ENCODE results near the gene OLFML2B.
"Not testable (repeated sequence)": the region's sequence is repeated elsewhere in the genome, so short reads cannot be mapped to it uniquely, and the experiment has no call there.

Gene OLFML2B

DNA sequence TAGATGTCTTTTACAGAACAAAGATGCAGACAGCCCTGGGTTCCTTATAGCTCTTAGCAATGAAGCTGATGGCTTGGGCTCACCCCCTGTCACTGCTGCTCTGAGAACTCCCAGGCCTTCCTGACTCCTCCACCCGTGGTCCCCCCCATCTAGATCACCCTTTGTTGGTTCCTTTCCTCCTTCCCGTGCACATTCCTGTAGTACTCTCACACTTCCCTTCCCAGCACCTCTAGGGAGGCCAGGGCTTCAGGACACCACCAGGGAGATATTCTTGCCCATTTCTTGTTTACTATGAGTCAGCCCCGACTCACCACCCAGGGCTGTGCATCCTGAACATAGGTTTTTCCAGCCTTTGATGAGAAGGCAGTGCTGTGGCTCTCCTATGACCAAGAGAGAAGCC, 31.4 kb upstream of the OLFML2B start:
- H3K4me1 ChIP-seq (ENCODE audit: control insufficient read depth, low read length) = no peaks in the 10 kb centered on the region
- TF ChIP-seq EZH2phosphoT487 (IDR thresholded peaks at IDR 0.05; ENCODE audit: borderline replicate concordance, low read length) (no peak), CTCF (IDR thresholded peaks at IDR 0.05; ENCODE audit: low read depth, low read length, poor library complexity, severe bottlenecking) (no peak)
- no peaks in the 10 kb centered on the region for H4K20me1 ChIP-seq (ENCODE audit: control insufficient read depth, insufficient read depth, low read depth, low read length)
- H3K4me2 ChIP-seq (ENCODE audit: low read length) = no peak overlapping the region
- H3K9me2 ChIP-seq (replicated peaks; ENCODE audit: control insufficient read depth, low read length) = no peaks in the 10 kb centered on the region
- no peaks in the 10 kb centered on the region for H3K36me3 ChIP-seq (ENCODE audit: control insufficient read depth, low read length)
- no peaks in the 10 kb centered on the region for H3K27me3 ChIP-seq (ENCODE audit: control insufficient read depth, low read length)
- no peaks in the 10 kb centered on the region for H3F3A ChIP-seq (ENCODE audit: control insufficient read depth, insufficient read depth)
- H3K27ac ChIP-seq (ENCODE audit: low read depth, low read length) = no peak overlapping the region
- no peaks in the 10 kb centered on the region for H3K9me3 ChIP-seq (ENCODE audit: control insufficient read depth, insufficient read depth, low read length)
- no peak overlapping the region for H3K4me3 ChIP-seq (ENCODE audit: low read length)
- H3K79me2 ChIP-seq (ENCODE audit: control insufficient read depth, low read length) = no peaks in the 10 kb centered on the region

DNA sequence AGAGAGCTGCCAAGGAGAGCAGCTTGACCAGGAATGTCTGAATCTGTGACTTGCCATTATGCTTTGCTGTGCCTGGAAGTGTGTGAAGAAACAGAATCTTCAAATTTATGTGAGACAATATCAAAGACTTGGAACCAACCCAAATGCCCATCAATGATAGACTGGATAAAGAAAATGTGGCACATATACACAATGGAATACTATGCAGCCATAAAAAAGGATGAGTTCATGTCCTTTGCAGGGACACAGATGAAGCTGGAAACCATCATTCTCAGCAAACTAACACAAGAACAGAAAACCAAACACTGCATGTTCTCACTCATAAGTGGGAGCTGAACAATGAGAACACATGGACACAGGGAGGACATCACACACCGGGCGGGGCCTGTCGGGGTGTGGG, 30.3 kb upstream of the OLFML2B start:
- H3K4me2 ChIP-seq (ENCODE audit: low read length); H3F3A ChIP-seq (ENCODE audit: control insufficient read depth, insufficient read depth); H3K4me1 ChIP-seq (ENCODE audit: control insufficient read depth, low read length); H3K9me2 ChIP-seq (replicated peaks; ENCODE audit: control insufficient read depth, low read length); H3K36me3 ChIP-seq (ENCODE audit: control insufficient read depth, low read length); H3K4me3 ChIP-seq (ENCODE audit: low read length); H3K79me2 ChIP-seq (ENCODE audit: control insufficient read depth, low read length); H3K27ac ChIP-seq (ENCODE audit: low read depth, low read length); H3K9me3 ChIP-seq (ENCODE audit: control insufficient read depth, insufficient read depth, low read length); H4K20me1 ChIP-seq (ENCODE audit: control insufficient read depth, insufficient read depth, low read depth, low read length); H3K27me3 ChIP-seq (ENCODE audit: control insufficient read depth, low read length): not testable (repeated sequence)

GRCh38 chr1:162046921-162047320, 23.3 kb upstream of the OLFML2B start:
- H3K36me3 ChIP-seq (ENCODE audit: control insufficient read depth, low read length) = no peaks in the 10 kb centered on the region
- no peaks in the 10 kb centered on the region for H3K9me2 ChIP-seq (replicated peaks; ENCODE audit: control insufficient read depth, low read length)
- no peaks in the 10 kb centered on the region for H3K9me3 ChIP-seq (ENCODE audit: control insufficient read depth, insufficient read depth, low read length)
- peaks cover 6% of the 10 kb centered on the region; the same call in 1 of the 2 replicates for H3K27me3 ChIP-seq (ENCODE audit: control insufficient read depth, low read length)
- no peak overlapping the region for H3K4me3 ChIP-seq (ENCODE audit: low read length)
- TF ChIP-seq CTCF (IDR thresholded peaks at IDR 0.05; ENCODE audit: low read depth, low read length, poor library complexity, severe bottlenecking) = no peak
- TF ChIP-seq EZH2phosphoT487 (IDR thresholded peaks at IDR 0.05; ENCODE audit: borderline replicate concordance, low read length) = no peak
- H3K27ac ChIP-seq (ENCODE audit: low read depth, low read length) = no peak overlapping the region
- H4K20me1 ChIP-seq (ENCODE audit: control insufficient read depth, insufficient read depth, low read depth, low read length) = no peaks in the 10 kb centered on the region
- no peaks in the 10 kb centered on the region for H3K79me2 ChIP-seq (ENCODE audit: control insufficient read depth, low read length)
- H3K4me2 ChIP-seq (ENCODE audit: low read length) = no peak overlapping the region
- H3K4me1 ChIP-seq (ENCODE audit: control insufficient read depth, low read length) = no peaks in the 10 kb centered on the region
- no peaks in the 10 kb centered on the region for H3F3A ChIP-seq (ENCODE audit: control insufficient read depth, insufficient read depth)

- Histone ChIP-seq H3K4me2 (ENCODE audit: low read length) (no peak overlapping the region), H3K9me2 (replicated peaks; ENCODE audit: control insufficient read depth, low read length) (no peaks in the 10 kb centered on the region), H3K9me3 (ENCODE audit: control insufficient read depth, insufficient read depth, low read length) (no peaks in the 10 kb centered on the region), H3K36me3 (ENCODE audit: control insufficient read depth, low read length) (no peaks in the 10 kb centered on the region), H4K20me1 (ENCODE audit: control insufficient read depth, insufficient read depth, low read depth, low read length) (no peaks in the 10 kb centered on the region), H3K4me1 (ENCODE audit: control insufficient read depth, low read length) (no peaks in the 10 kb centered on the region), H3K79me2 (ENCODE audit: control insufficient read depth, low read length) (no peaks in the 10 kb centered on the region), H3K4me3 (ENCODE audit: low read length) (no peak overlapping the region), H3K27me3 (ENCODE audit: control insufficient read depth, low read length) (peaks cover 23% of the 10 kb centered on the region), H3K27ac (ENCODE audit: low read depth, low read length) (no peak overlapping the region), H3F3A (ENCODE audit: control insufficient read depth, insufficient read depth) (no peaks in the 10 kb centered on the region)
- TF ChIP-seq EZH2phosphoT487 (IDR thresholded peaks at IDR 0.05; ENCODE audit: borderline replicate concordance, low read length) (no peak), CTCF (IDR thresholded peaks at IDR 0.05; ENCODE audit: low read depth, low read length, poor library complexity, severe bottlenecking) (no peak)
Observed at GRCh38 chr1:162042361-162042760, 18.7 kb upstream of the OLFML2B start.
